SK-N-DZ (cell line): ENCODE results near the gene ZBTB2.
"Not testable (repeated sequence)": the region's sequence is repeated elsewhere in the genome, so short reads cannot be mapped to it uniquely, and the experiment has no call there.

ENCODE experiments used
- DNase-seq: peaks from one replicate; pipeline ENCODE4 v3.0.0-alpha.2; 2015; ENCODE audit warnings: low spot score

Gene ZBTB2

GRCh38 chr6:151400473-151400872 lies 9.1 kb upstream of the ZBTB2 start:
- no peak for DNase-seq

DNA sequence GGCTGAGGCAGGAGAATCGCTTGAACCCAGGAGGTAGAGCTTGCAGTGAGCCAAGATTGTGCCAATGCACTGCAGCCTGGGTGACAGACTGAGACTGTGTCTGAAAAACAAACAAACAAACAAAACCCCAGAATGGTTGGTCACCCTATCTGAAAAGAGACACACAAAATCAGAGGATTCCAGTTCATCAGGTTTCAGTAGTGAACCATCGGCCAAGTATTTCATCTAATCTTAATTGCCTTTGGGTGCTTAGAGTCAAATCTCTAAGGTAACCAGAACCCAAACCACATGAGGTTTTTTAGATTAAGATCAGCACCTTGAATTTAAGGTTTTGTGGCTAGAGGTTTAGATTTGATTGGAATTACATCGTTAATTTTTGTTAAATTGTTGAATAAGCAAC lies 8.3 kb upstream of the ZBTB2 start:
- DNase-seq = no peak

DNA sequence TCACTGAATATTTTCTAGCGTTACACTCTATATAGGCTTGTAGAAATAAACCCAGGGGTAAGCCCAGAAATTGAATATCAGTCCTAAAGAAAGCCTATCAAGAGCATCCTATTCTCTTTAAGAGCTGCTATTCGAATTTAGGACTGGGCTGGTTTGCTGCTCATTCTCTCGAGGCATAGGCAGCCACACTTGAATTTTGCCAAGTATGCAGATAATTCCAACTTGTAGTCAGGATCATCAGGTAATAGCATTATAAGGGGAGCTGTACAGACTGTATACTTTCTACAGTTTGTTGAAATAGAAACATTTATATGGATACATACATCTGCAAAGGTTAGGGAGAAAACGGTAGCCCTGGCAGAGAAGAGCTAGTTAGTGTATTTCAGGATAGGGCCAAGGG lies 2.1 kb upstream of the ZBTB2 start:
- no peak for DNase-seq

DNA sequence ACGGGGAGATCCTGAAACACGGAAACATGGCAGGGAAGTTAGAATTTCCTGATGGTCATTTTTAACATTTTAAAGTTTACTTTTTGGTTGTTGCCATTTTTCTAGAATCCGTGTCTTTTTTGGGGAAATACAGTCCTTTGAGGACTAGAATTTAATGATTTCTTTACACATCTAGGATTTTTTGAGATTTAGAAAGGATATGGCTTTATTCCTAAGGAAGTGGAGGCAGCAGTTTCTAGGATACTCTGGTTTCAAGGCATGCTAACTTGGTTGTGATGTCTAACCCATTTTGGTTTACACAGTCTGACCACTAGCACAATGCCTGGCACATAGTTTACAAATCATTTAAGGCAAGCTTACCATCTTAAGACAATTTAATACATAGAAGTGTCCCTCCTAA lies 1.1 kb upstream of the ZBTB2 start:
- no peak for DNase-seq

DNA sequence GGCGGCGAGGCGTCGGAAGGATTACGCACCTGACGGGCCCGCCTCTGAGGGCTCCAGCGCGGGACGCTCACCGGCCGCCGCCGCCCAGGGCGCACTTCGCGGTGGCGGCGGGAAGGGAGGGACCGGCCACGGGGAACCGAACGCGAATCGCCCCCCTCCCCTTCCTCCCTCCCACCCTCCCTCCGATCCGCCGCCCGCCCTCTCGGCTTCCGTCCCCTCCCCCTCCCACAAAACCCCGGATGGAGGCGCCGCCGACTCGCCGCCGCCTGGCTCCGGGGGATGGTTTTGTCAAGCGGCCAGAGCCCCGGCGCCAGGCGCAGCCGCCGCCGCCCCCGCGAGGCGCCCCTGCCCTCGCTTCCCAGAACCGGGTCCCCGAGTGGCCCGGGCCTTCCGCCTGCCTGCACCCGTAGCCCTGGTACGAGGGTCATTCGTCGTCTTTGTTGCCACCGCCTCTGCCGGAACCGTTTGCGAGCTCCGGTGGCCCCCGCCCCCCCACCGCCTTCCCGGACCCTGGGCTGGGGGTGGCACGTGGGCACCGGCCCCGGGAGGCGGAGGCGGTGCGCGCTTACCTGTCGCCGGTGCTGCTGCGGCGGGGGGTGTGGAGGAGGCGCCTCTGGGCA lies 398 bp downstream of the ZBTB2 start:
- peak; percentile 62 for DNase-seq

DNA sequence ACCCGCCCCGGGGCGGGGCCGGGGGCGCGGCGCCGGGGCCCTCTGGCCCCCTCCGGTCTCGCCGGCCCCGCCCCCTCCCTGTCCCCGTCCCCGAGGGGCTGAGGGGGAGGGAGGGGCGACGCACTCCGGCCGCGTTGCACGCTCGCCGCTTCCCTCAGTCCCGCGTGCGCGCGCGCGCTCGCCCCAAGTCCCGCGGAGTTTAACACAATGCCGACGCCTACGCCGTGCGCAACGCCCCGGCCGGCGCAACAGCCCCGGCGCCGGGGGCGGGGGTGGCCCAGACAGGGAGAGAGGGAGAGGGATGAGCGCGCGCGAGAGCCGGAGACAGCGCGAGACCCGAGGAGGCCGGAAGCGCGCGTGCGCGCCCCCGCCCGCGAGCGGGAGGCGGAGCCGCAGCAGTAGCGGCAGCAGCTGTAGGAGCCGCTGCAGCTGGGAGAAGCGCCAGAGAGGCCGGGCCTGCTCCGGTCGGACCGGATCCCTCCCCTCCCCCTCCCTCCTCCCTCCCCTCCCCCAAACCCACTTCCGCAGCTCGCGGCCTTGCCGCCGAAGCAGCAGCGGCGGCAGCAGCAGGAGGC lies 996 bp downstream of the ZBTB2 start:
- peak; percentile 99 for DNase-seq

DNA sequence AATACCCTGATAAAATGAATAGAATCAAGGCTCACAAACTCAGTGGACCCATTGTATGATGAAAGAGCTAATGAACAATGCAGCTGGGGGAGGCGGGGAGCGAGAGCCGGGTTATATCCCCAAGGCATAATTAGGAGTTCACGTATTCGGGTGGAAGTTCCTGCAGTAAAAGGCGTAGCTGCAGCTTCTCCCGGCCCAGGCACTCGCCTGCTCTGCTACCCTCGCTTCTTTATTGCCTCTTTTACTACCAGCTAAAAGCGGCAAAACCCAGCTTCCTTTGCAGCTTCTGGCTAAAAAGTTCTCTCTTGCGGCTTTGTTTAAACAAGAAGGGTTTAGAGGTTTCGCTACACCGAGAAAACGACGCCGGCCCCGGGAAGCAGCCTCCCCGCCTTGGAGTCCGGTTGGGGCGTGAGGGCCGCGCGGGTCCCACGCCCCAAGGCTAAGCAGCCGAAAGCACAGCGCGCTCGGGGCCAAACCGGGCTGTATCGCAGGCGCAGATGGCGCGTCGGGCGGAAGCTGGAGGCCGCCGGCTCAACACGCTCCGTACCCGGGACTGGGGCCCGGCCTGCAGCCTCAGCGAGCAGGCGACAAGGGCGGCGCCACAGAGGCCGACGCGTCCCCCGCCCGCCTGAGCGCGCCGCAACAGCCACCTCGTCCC lies 1.6 kb downstream of the ZBTB2 start:
- peak; percentile 70 for DNase-seq

GRCh38 chr6:151388997-151389617 lies 2.3 kb downstream of the ZBTB2 start:
- no peak for DNase-seq

- DNase-seq = no peak
These were observed 3.1 kb downstream of the ZBTB2 start for GRCh38 chr6:151388236-151388635.

- DNase-seq = no peak
These were observed 4.0 kb downstream of the ZBTB2 start for GRCh38 chr6:151387175-151387970.

DNA sequence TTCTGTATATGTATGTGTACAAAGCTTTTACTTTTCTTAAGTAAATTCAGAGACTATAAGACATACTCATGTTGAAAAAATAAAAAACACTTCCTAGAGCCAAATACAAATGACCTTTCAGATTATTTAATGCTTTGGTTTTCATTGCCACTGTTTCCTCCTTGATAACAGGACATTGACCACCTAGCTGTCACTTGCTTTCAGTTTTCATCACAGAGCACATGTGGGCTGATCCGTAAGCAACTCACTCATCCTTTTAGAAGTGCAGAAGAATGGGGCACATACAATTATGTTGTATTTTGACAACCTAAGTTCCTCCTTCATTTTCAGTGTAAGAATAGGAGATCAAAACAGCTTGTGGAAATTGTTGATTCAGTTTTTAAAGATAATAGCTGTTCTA lies 6.2 kb downstream of the ZBTB2 start:
- no peak for DNase-seq

GRCh38 chr6:151384151-151384550 lies 7.2 kb downstream of the ZBTB2 start:
- DNase-seq = no peak

DNA sequence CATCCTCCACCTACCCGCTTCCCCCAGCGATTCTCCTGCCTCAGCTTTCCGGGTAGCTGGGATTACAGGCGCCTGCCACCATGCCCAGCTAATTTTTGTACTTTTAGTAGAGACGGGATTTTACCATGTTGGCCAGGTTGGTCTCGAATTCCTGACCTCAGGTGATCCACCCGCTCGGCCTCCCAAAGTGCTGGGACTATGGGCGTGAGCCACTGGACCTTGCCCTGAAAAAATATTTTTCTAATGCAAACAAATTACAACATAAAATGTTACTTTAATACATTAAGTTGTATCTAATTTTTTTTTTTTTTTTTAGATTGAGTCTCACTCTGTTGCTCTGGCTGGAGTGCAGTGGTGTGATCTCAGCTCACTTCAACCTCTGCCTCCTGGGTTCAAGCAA lies 8.7 kb downstream of the ZBTB2 start:
- DNase-seq = not testable (repeated sequence)

GRCh38 chr6:151381722-151382121 lies 9.6 kb downstream of the ZBTB2 start:
- DNase-seq = no peak

GRCh38 chr6:151380848-151381205 lies 10.5 kb downstream of the ZBTB2 start:
- no peak for DNase-seq

GRCh38 chr6:151379933-151380847 lies 11.2 kb downstream of the ZBTB2 start:
- DNase-seq = no peak

DNA sequence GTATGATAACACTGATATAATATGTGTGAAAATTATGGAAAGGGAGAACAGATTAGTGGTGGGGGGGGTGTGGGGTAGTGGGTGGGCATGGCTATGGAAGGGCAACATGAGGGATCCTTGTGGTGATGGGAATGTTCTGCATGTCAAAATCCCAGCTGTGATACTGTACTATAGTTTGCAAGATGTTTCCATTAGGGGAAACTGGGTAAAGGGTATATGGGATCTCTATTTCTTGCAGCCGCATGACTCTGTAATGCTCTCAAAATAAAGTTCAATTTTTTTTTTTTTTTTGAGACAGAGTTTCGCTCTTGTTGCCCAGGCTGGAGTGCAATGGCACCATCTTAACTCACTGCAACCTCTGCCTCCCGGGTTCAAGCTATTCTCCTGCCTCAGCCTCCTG lies 14.3 kb downstream of the ZBTB2 start:
- DNase-seq = no peak

DNA sequence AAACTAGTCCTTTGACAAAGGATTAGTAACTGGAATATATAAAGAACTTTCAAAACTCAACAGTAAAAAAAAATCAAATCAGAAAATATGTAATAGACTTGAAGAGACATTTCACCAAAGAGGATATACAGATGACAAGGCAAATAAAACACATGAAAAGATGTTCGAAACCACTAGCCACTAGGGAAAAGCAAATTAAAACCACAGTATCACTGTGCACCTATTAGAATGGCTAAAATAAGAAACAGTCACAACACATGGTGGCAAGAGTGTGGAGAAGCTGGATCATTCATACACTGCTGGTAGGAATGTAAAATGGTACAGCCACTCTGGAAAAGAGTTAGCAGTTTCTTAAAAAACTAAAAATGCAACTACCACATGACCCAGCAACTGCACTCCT lies 14.9 kb downstream of the ZBTB2 start:
- DNase-seq = no peak

GRCh38 chr6:151375833-151376232 lies 15.5 kb downstream of the ZBTB2 start:
- DNase-seq = no peak

- no peak for DNase-seq
These were observed 17.2 kb downstream of the ZBTB2 start for GRCh38 chr6:151374036-151374683.

DNA sequence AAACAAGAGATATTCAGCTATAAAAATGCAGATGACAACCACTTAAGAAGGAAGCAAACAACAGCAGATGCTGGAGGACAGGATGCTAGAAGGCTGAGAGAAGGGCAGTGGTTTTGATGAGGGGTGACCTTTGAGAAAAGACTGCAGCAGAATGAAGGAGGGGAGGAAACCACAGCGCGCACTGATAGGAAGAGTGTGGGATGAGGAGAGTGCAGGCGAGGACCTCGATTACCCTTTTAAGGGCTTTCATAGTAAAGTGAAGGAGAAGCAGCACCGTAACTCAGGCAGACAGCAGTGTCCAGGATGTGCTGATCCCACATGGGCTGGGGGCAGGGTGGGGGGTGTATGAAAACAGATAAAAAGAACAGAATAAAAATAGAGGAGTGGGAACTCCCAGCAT lies 19.2 kb downstream of the ZBTB2 start:
- DNase-seq = no peak
